HepG2 (cell line): Measurements from ENCODE around the gene ACAD11. TPM values are rescaled to one million over a fixed set of nuclear protein-coding genes. Genes with fewer than 3 reads are reported as not detected.

Experiments used
- ATAC-seq: fragments of 200-7000 bp; cut with Tn5 transposase; 3 replicates; pipeline ENCODE4 v1.9.1; 2020; ENCODE audit warnings: mild to moderate bottlenecking, moderate library complexity
- BruUV-seq: library from RNA; stranded (reverse); fragments of 400-500 nt; replicated peaks from 2 replicates; lab custom pipeline; 2021; lab: Mats Ljungman, UMichigan
- CTCF ChIA-PET: fragments of 300-600 bp; formaldehyde crosslinking; extraction: SDS; loops from one replicate; lab custom pipeline; 2021; ENCODE audit warnings: low total read pairs, inconsistent platforms, low intra/inter-chr PET ratio; lab: Yijun Ruan, JAX
- POLR2A ChIA-PET: fragments of 350-600 bp; sonication (Branson Sonifier 250); formaldehyde crosslinking; loops from one replicate; lab custom pipeline; 2020; ENCODE audit warnings: antibody characterized with exemption, inconsistent platforms; lab: Yijun Ruan, JAX
- DNase-seq: peaks from one replicate; pipeline ENCODE4 v3.0.0-alpha.2; 2015; ENCODE audit warnings: low spot score
- FAIRE-seq: peaks from 3 replicates; lab custom pipeline; 2011; peaks lifted over from hg19 to GRCh38; lab: Jason Lieb, UNC
- H2AFZ ChIP-seq: one replicate; pipeline ENCODE4 v1.6.1; 2011; ENCODE audit warnings: low read length, inconsistent platforms
- H3K27ac ChIP-seq: fragments of 300-600 bp; 3 replicates; pipeline ENCODE4 v1.8.0; 2011; ENCODE audit warnings: mixed run types, mild to moderate bottlenecking, mixed read lengths, low read length, inconsistent platforms; ENCODE audit not compliant: insufficient read depth; ENCODE audit errors: extremely low read length
- H3K27me3 ChIP-seq, 2 experiments: fragments of 200-600 bp in 1 of 2; 2 replicates in 1 of 2; 3 replicates in 1 of 2; pipeline versions ENCODE4 v1.6.0 to v1.8.0; 2011; ENCODE audit warnings: low read length in 2 of 2, mild to moderate bottlenecking in 2 of 2, moderate library complexity in 2 of 2, inconsistent platforms in 1 of 2; ENCODE audit not compliant: insufficient read depth in 2 of 2, control insufficient read depth in 1 of 2
- H3K36me3 ChIP-seq, 2 experiments: fragments of 200-600 bp in 1 of 2; replicated peaks in 1 of 2; 2 replicates in 1 of 2; 3 replicates in 1 of 2; pipeline versions ENCODE4 v1.5.1 to v1.8.0; 2011; ENCODE audit warnings: low read length in 2 of 2, inconsistent platforms in 1 of 2; ENCODE audit not compliant: insufficient read depth in 2 of 2, control insufficient read depth in 1 of 2
- H3K4me1 ChIP-seq: 2 replicates; pipeline ENCODE4 v1.5.1; 2012; ENCODE audit warnings: low read length, inconsistent platforms; ENCODE audit not compliant: insufficient read depth
- H3K4me2 ChIP-seq: 2 replicates; pipeline ENCODE4 v1.6.0; 2011; ENCODE audit warnings: low read depth, low read length, inconsistent platforms
- H3K4me3 ChIP-seq, 3 experiments: fragments of 200-600 bp in 1 of 3; sonication (generic), shearing (Covaris generic) in 1 of 3; replicated peaks in 1 of 3; 2 replicates each; pipeline ENCODE4 v1.5.1; 2011 to 2016; ENCODE audit warnings: low read length in 3 of 3, inconsistent platforms in 2 of 3, low read depth in 2 of 3, mild to moderate bottlenecking in 2 of 3, control low read depth in 1 of 3, mixed read lengths in 1 of 3; ENCODE audit not compliant: insufficient read depth in 1 of 3
- H3K79me2 ChIP-seq: one replicate; pipeline ENCODE4 v1.6.1; 2011; ENCODE audit warnings: low read length, inconsistent platforms; ENCODE audit not compliant: insufficient read depth
- H3K9ac ChIP-seq: 2 replicates; pipeline ENCODE4 v1.6.0; 2011; ENCODE audit warnings: mild to moderate bottlenecking, low read depth, low read length, inconsistent platforms; ENCODE audit not compliant: insufficient read depth
- H3K9me3 ChIP-seq: 2 replicates; pipeline ENCODE4 v1.5.1; 2012; ENCODE audit warnings: mild to moderate bottlenecking, low read length
- H4K20me1 ChIP-seq: 2 replicates; pipeline ENCODE4 v1.6.0; 2011; ENCODE audit warnings: inconsistent platforms, mild to moderate bottlenecking, low read length, moderate library complexity; ENCODE audit not compliant: insufficient read depth
- KMT2B ChIP-seq: IDR thresholded peaks from 2 replicates; pipeline ENCODE4 v1.6.1; 2016; ENCODE audit warnings: missing genetic modification reagents, missing compliant biosample characterization
- MAZ ChIP-seq, 2 experiments: sonication (generic) in 1 of 2; formaldehyde crosslinking in 1 of 2; IDR thresholded peaks; 2 replicates each; pipeline versions ENCODE4 v1.5.0 to v1.6.1; 2012 to 2020; ENCODE audit warnings: low read depth in 2 of 2, mild to moderate bottlenecking in 2 of 2, borderline replicate concordance in 1 of 2, improper control_type of control experiment in 1 of 2, low read length in 1 of 2, missing genetic modification reagents in 1 of 2, moderate library complexity in 1 of 2
- NFIB ChIP-seq: sonication (generic); formaldehyde crosslinking; IDR thresholded peaks from 2 replicates; pipeline ENCODE4 v1.9.0; 2021; ENCODE audit warnings: missing genetic modification reagents, mild to moderate bottlenecking, borderline replicate concordance
- PAX8 ChIP-seq: sonication (generic); formaldehyde crosslinking; IDR thresholded peaks from 2 replicates; pipeline ENCODE4 v1.8.0; 2022; ENCODE audit warnings: mild to moderate bottlenecking, missing genetic modification reagents, borderline replicate concordance
- ZNF441 ChIP-seq: sonication (generic); formaldehyde crosslinking; IDR thresholded peaks from 2 replicates; pipeline ENCODE4 v1.7.0; 2021; ENCODE audit warnings: missing genetic modification reagents, borderline replicate concordance
- ZSCAN12 ChIP-seq: sonication (generic); formaldehyde crosslinking; IDR thresholded peaks from 2 replicates; pipeline ENCODE4 v1.9.0; 2021; ENCODE audit warnings: mild to moderate bottlenecking, missing genetic modification reagents
- in situ Hi-C: cut with HindIII; loops from 2 replicates; pipeline ENCODE4 v1.10.0; 2017; ENCODE audit warnings: low pct_unique_long_range_greater_than_20kb; ENCODE audit not compliant: extremely low pct_ligation_motif_present
- intact Hi-C: fragments of 100-400 bp; cut with micrococcal nuclease; formaldehyde crosslinking; loops from one replicate; pipeline ENCODE4 v1.10.0; 2022; ENCODE audit not compliant: unreplicated experiment
- polyA plus RNA-seq, 8 experiments: library from polyadenylated mRNA; depleted of rRNA in 3 of 8; stranded (reverse) in 7 of 8; unstranded in 1 of 8; fragments of >200 nt; fragmentation: Illumina TruSeq in 4 of 8; extraction: Trizol in 4 of 8; gene quantifications; 2 replicates each; pipeline versions ENCODE4 v1.2.1 to v1.2.3, GENCODE V29; 2011 to 2016; ENCODE audit warnings: low read depth in 4 of 8, missing spikeins in 1 of 8, mixed read lengths in 1 of 8; ENCODE audit not compliant: insufficient read depth in 1 of 8
- total RNA-seq, 5 experiments: library from RNA; depleted of rRNA; stranded (reverse); fragments of >200 nt; fragmentation: Illumina TruSeq; extraction: Trizol; gene quantifications; 2 replicates each; pipeline ENCODE4 v1.2.3, GENCODE V29; 2016; ENCODE audit warnings: low read depth in 1 of 5
- TF ChIP-seq, protein P1 (sequence below): sonication (generic); formaldehyde crosslinking; IDR thresholded peaks from 2 replicates; pipeline ENCODE4 v1.4.0; 2020; ENCODE audit warnings: mild to moderate bottlenecking, missing genetic modification reagents
- TF ChIP-seq, protein P2 (sequence below): sonication (generic); formaldehyde crosslinking; IDR thresholded peaks from 2 replicates; pipeline ENCODE4 v1.4.0; 2020; ENCODE audit warnings: mild to moderate bottlenecking, low read depth, missing genetic modification reagents
- TF ChIP-seq, protein P3 (sequence below): sonication (generic); formaldehyde crosslinking; IDR thresholded peaks from 2 replicates; pipeline ENCODE4 v1.5.0; 2020; ENCODE audit warnings: missing genetic modification reagents
- TF ChIP-seq, protein P4 (sequence below): sonication (generic); formaldehyde crosslinking; IDR thresholded peaks from 2 replicates; pipeline ENCODE4 v1.4.0; 2020; ENCODE audit warnings: mild to moderate bottlenecking, missing genetic modification reagents

Gene ACAD11
- total and polyA plus RNA-seq, 2 of the 13 experiments (the other 11 are each of a cell fraction or from before 2014, with no cell fraction given), result 30.6 to 56.9 TPM

DNA sequence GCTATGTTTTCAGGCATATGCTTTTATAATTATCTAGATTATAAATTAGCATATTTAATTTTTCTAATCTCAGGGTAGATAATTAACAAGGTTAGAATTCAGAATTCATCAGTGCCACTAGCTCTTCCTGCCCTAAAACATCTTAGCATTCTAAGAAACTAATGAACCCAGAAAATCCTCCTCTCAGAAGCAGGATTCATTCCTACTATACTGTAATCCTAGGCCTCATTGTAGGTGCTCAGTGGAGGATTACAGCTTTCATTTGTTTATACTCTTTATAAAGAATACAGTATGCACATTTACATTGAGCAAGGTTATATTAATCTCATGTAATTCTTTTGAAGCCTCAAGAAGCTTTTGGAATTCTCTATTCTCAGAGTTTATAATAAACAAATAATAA is 20.9 kb downstream of the ACAD11 start:
- FAIRE-seq (no peak), DNase-seq (no peak)
- no peak overlapping the region for H3K4me3 ChIP-seq
- no peaks in the 10 kb centered on the region for H3K4me1 ChIP-seq
- in situ Hi-C loops, result loop anchor here (5.0 kb wide), 1 partner anchor 101 kb away; no protein-coding TSS in a partner anchor
- H3K9ac ChIP-seq, result no peak overlapping the region
- CTCF ChIA-PET, result no interaction called here
- TF ChIP-seq, protein P1, sequence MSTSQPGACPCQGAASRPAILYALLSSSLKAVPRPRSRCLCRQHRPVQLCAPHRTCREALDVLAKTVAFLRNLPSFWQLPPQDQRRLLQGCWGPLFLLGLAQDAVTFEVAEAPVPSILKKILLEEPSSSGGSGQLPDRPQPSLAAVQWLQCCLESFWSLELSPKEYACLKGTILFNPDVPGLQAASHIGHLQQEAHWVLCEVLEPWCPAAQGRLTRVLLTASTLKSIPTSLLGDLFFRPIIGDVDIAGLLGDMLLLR (CRISPR knock-in tag), result no peak
- TF ChIP-seq, protein P2, sequence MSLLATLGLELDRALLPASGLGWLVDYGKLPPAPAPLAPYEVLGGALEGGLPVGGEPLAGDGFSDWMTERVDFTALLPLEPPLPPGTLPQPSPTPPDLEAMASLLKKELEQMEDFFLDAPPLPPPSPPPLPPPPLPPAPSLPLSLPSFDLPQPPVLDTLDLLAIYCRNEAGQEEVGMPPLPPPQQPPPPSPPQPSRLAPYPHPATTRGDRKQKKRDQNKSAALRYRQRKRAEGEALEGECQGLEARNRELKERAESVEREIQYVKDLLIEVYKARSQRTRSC (CRISPR knock-in tag), result no peak
- no peak for TF ChIP-seq ZNF441 (CRISPR knock-in tag)
- no peak for TF ChIP-seq PAX8 (CRISPR knock-in tag)
- no peak for TF ChIP-seq NFIB (CRISPR knock-in tag)
- TF ChIP-seq, protein P3, sequence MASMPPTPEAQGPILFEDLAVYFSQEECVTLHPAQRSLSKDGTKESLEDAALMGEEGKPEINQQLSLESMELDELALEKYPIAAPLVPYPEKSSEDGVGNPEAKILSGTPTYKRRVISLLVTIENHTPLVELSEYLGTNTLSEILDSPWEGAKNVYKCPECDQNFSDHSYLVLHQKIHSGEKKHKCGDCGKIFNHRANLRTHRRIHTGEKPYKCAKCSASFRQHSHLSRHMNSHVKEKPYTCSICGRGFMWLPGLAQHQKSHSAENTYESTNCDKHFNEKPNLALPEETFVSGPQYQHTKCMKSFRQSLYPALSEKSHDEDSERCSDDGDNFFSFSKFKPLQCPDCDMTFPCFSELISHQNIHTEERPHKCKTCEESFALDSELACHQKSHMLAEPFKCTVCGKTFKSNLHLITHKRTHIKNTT (CRISPR knock-in tag), result no peak
- no peak for TF ChIP-seq KMT2B (CRISPR knock-in tag)
- TF ChIP-seq, protein P4, sequence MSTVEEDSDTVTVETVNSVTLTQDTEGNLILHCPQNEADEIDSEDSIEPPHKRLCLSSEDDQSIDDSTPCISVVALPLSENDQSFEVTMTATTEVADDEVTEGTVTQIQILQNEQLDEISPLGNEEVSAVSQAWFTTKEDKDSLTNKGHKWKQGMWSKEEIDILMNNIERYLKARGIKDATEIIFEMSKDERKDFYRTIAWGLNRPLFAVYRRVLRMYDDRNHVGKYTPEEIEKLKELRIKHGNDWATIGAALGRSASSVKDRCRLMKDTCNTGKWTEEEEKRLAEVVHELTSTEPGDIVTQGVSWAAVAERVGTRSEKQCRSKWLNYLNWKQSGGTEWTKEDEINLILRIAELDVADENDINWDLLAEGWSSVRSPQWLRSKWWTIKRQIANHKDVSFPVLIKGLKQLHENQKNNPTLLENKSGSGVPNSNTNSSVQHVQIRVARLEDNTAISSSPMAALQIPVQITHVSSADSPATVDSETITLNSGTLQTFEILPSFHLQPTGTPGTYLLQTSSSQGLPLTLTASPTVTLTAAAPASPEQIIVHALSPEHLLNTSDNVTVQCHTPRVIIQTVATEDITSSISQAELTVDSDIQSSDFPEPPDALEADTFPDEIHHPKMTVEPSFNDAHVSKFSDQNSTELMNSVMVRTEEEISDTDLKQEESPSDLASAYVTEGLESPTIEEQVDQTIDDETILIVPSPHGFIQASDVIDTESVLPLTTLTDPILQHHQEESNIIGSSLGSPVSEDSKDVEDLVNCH (CRISPR knock-in tag), result no peak
- no peak for TF ChIP-seq ZSCAN12 (CRISPR knock-in tag)
- no peak for TF ChIP-seq MAZ (IDR thresholded peaks at IDR 0.05; ENCODE audit: borderline replicate concordance, low read depth, low read length)
- TF ChIP-seq MAZ (CRISPR knock-in tag; IDR thresholded peaks at IDR 0.05; ENCODE audit: low read depth), result no peak
- TF ChIP-seq, all 625 proteins: peak for 0
- no TSS peak for BruUV-seq
- no peak overlapping the region for H3K4me2 ChIP-seq
- POLR2A ChIA-PET, result no interaction called here
- H3K27ac ChIP-seq, result no peak overlapping the region
- H3K36me3 ChIP-seq, result peaks cover 3 to 14% of the 10 kb centered on the region in 2 experiments; a peak in 2 of 5 replicates
- H3K9me3 ChIP-seq, result no peaks in the 10 kb centered on the region
- H3K79me2 ChIP-seq, result no peaks in the 10 kb centered on the region
- intact Hi-C loops, result no loop called here
- H4K20me1 ChIP-seq, result no peaks in the 10 kb centered on the region; the same call in 1 of the 2 replicates
- ATAC-seq, result no peak
- H3K27me3 ChIP-seq, result no peaks in the 10 kb centered on the region
- no peak overlapping the region for H2AFZ ChIP-seq
